ENCODE data around the gene TAS2R14.

The TAS2R14 gene

DNA sequence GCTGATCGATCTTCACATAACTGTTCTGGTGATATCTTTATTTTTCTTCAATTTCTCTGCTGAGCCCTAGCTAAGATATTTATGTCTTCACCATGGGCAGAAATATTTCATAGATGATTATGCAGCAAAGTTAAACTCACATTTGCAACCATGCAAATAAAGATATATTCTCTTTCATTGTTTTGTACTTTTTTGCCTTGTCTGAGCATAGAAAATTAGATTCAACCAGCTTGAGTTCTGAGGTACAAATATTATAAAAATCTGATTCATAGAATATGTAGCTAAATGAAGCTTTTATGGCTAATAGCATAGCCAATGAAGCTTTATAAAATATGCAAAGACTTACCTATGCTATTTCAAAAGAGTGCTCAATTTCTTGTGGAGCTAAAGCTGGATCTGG is 29.6 kb downstream of the TAS2R14 start, which contains the start of gene TAS2R13:
TAS2R13 (minus strand) TSS at position 101 of the 400 bp plus-strand sequence. CDS start 264 bp downstream, outside the sequence.
- DNase-seq (ENCODE audit: low read depth in 1 of 2, low spot score in 1 of 2) = no peak

DNA sequence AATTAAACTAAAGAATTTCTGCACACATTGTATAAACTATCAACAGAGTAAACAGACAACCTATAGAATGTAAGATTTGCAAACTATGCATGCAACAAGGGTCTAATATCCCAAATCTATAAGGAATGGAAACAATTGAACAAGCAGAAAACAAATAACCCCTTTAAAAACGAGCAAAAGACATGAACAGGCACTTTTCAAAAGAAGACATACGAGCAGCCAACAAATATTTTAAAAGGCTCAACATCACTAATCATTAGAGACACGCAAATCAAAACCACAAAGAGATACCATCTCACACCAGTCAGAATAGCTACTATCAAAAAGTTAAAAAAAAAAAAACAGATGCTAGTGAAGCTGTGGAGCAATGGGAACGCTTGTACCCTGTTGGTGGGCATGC is 34.4 kb downstream of the TAS2R14 start:
- DNase-seq (ENCODE audit: low read depth in 1 of 2, low spot score in 1 of 2) = no peak

DNA sequence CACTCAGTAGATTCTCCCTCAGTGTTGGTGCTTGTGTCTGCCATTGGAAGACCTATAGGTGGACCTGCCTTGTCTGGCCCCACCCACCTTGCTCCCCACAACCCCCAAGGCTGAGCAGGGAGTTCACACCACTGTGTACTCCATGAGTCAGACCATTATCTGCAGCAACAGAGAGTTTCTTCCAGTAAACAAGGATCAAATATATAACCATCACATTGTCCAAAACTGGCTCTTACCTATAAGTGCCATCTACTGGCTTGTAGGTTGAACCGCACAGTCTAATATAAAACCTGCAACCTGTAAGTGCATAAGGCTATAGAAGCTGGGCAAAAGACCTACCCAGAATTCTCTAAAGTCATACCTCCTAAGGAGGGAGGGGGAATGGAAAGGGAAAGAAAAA is 37.6 kb downstream of the TAS2R14 start:
- DNase-seq (ENCODE audit: low read depth in 1 of 2, low spot score in 1 of 2) = no peak

DNA sequence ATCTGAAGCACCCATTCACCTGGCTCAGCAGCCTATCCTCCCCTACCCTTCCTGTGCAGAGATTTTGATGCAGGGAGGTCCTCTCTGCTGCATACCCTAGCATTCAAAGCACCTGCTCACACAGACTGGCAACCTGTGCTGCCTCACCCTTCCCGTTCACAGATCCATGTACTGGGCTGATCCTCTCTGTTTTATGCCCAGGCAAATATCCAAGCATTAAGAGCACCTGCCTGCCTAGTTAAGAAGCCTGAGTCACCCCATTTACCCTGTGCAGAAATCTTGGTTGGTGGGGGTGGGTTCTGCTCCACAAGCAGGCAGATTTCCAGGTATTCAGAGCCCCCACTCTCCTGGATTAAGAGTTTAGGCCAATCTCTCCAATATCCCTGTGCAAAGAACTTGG is 38.1 kb downstream of the TAS2R14 start:
- no peak for DNase-seq (ENCODE audit: low read depth in 1 of 2, low spot score in 1 of 2)

DNA sequence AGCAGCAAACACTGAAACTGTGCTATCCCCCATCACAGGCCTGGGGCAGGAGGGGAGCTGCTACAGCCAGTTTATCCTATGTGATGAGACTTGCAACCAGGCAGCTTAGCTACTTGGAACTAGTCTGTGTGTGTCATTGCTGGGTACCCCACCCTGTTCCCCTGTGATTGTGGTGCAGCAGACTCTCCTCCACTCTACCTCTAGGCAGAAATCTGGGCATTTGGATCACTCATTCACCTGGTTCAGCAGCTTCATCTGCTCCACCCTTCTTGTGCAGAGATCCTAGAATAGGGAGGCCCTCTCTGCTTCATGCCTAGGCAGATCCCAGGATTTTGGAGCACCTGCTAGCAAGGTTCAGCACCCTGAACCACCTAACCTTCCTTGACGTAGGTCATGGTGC is 38.5 kb downstream of the TAS2R14 start:
- DNase-seq (ENCODE audit: low read depth in 1 of 2, low spot score in 1 of 2) = no peak

DNA sequence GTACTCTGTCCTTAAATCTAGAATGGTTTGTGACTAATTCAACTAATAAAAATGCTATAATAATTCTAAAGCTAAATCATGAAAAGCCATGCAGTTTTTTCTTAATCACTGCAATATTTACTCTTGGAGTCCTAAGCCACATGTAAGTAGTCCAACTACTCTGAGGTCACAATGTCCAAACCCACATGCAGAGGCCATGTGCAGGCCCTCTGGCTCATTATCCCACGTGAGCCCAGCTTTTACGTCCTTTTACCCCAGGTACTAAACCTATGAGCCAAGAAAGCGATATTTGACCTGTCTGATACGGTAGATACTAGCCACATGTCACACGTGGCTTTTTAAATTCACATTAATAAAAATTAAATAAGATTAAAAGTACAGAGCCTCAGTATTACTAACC is 42.2 kb downstream of the TAS2R14 start:
- DNase-seq (ENCODE audit: low read depth in 1 of 2, low spot score in 1 of 2) = no peak

DNA sequence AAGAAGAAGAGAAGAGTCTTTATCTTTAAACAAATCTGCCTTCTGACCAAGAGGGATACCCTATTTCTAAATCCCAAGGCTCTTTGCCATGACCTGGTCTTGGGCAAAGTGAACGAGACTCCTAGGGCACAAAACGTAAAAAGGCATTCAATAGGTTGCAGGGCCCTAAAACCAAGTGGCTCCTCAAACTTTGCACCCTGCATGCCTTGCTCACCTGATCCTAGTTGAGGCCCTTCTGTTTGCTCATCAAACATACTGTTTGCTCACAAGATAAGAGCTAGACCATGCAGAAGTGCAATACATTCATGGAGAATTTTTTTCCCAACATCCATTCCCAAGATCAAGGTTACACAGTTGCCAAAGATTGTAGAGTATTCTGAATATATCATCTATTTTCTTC is 47.1 kb downstream of the TAS2R14 start:
- no peak for DNase-seq (ENCODE audit: low read depth in 1 of 2, low spot score in 1 of 2)

DNA sequence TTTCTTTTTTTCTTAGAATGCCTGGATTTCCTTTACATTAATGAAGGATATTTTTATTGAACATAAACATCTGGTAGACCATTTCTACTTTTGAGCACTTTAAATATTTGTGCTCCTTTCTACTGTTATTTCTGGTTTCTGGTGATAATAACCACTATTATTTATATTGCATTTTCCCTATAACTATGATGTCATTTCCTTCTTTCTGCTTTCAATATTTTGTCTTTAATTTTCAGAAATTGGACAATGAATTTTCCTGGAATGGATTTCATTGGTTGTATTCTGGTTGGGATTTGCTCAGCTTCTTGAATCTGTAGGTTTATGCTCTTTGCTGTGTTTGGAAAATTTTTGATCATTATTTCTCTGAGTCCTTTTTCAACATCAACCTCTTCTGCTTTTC is 49.8 kb downstream of the TAS2R14 start:
- no peak for DNase-seq (ENCODE audit: low read depth in 1 of 2, low spot score in 1 of 2)

Data from activated CD4-positive, alpha-beta T cell treated with anti-CD3 and anti-CD28 coated beads, Interleukin-2, amount 50 U/mL, for 24 hours (primary cell).